HepG2 (cell line): ENCODE measurements around the gene TAOK3. TPM values are rescaled to one million over a fixed set of nuclear protein-coding genes. Genes with fewer than 3 reads are reported as not detected.

Experiments used
- ARID2 ChIP-seq: sonication (generic); formaldehyde crosslinking; IDR thresholded peaks from 2 replicates; pipeline ENCODE4 v1.8.1; 2022; ENCODE audit warnings: mild to moderate bottlenecking, missing genetic modification reagents, borderline replicate concordance
- HOXA3 ChIP-seq: sonication (generic); formaldehyde crosslinking; IDR thresholded peaks from 2 replicates; pipeline ENCODE4 v1.5.0; 2020; ENCODE audit warnings: missing genetic modification reagents
- NR2F2 ChIP-seq: IDR thresholded peaks from 2 replicates; pipeline ENCODE4 v1.6.1; 2012; ENCODE audit warnings: low read depth, inconsistent platforms, borderline replicate concordance
- RBM39 ChIP-seq: fragments of 200-400 bp; formaldehyde crosslinking; IDR thresholded peaks from one replicate; pipeline ENCODE4 v1.6.1; 2018; ENCODE audit warnings: antibody characterized with exemption, mild to moderate bottlenecking, low read depth, low read length; ENCODE audit not compliant: poor library complexity, severe bottlenecking
- SUZ12 ChIP-seq: fragments of 150-350 bp; IDR thresholded peaks from 2 replicates; pipeline ENCODE4 v1.6.1; 2014; ENCODE audit warnings: low read depth, low read length
- ZNF451 ChIP-seq: sonication (generic); formaldehyde crosslinking; IDR thresholded peaks from 2 replicates; pipeline ENCODE4 v1.5.0; 2020; ENCODE audit warnings: mild to moderate bottlenecking, missing genetic modification reagents
- ZNF547 ChIP-seq: sonication (generic); formaldehyde crosslinking; IDR thresholded peaks from 2 replicates; pipeline ENCODE4 v1.5.1; 2020; ENCODE audit warnings: mild to moderate bottlenecking, missing genetic modification reagents
- ZNF563 ChIP-seq: sonication (generic); formaldehyde crosslinking; IDR thresholded peaks from 2 replicates; pipeline ENCODE4 v1.8.0; 2022; ENCODE audit warnings: mild to moderate bottlenecking, moderate library complexity, missing genetic modification reagents
- ZNF782 ChIP-seq: sonication (generic); formaldehyde crosslinking; IDR thresholded peaks from 2 replicates; pipeline ENCODE4 v1.4.0; 2020; ENCODE audit warnings: missing genetic modification reagents, mild to moderate bottlenecking, borderline replicate concordance
- ZNF83 ChIP-seq: sonication (generic); formaldehyde crosslinking; IDR thresholded peaks from 2 replicates; pipeline ENCODE4 v1.4.0; 2020; ENCODE audit warnings: missing genetic modification reagents, mild to moderate bottlenecking, borderline replicate concordance
- polyA plus RNA-seq, 8 experiments: library from polyadenylated mRNA; depleted of rRNA in 3 of 8; stranded (reverse) in 7 of 8; unstranded in 1 of 8; fragments of >200 nt; fragmentation: Illumina TruSeq in 4 of 8; extraction: Trizol in 4 of 8; gene quantifications; 2 replicates each; pipeline versions ENCODE4 v1.2.1 to v1.2.3, GENCODE V29; 2011 to 2016; ENCODE audit warnings: low read depth in 4 of 8, missing spikeins in 1 of 8, mixed read lengths in 1 of 8; ENCODE audit not compliant: insufficient read depth in 1 of 8
- total RNA-seq, 5 experiments: library from RNA; depleted of rRNA; stranded (reverse); fragments of >200 nt; fragmentation: Illumina TruSeq; extraction: Trizol; gene quantifications; 2 replicates each; pipeline ENCODE4 v1.2.3, GENCODE V29; 2016; ENCODE audit warnings: low read depth in 1 of 5
- TF ChIP-seq, protein P1 (sequence below): sonication (generic); formaldehyde crosslinking; IDR thresholded peaks from 2 replicates; pipeline ENCODE4 v1.5.0; 2020; ENCODE audit warnings: missing genetic modification reagents
- TF ChIP-seq, protein P2 (sequence below): IDR thresholded peaks from 2 replicates; pipeline ENCODE4 v1.6.1; 2016; ENCODE audit warnings: low read depth, borderline replicate concordance
- TF ChIP-seq, protein P3 (sequence below): sonication (generic); formaldehyde crosslinking; conservative IDR thresholded peaks from 2 replicates; pipeline ENCODE4 v1.4.0; 2020; ENCODE audit warnings: missing genetic modification reagents
- TF ChIP-seq, protein P4 (sequence below): fragments of 450-650 bp; IDR thresholded peaks from 2 replicates; pipeline ENCODE4 v1.6.1; 2017; ENCODE audit warnings: mild to moderate bottlenecking
- TF ChIP-seq, protein P5 (sequence below): sonication (generic); formaldehyde crosslinking; IDR thresholded peaks from 2 replicates; pipeline ENCODE4 v1.4.0; 2020; ENCODE audit warnings: missing genetic modification reagents

The TAOK3 gene
- total and polyA plus RNA-seq, 2 of the 13 experiments (the other 11 are each of a cell fraction or from before 2014, with no cell fraction given), result 10.4 to 12.3 TPM

DNA sequence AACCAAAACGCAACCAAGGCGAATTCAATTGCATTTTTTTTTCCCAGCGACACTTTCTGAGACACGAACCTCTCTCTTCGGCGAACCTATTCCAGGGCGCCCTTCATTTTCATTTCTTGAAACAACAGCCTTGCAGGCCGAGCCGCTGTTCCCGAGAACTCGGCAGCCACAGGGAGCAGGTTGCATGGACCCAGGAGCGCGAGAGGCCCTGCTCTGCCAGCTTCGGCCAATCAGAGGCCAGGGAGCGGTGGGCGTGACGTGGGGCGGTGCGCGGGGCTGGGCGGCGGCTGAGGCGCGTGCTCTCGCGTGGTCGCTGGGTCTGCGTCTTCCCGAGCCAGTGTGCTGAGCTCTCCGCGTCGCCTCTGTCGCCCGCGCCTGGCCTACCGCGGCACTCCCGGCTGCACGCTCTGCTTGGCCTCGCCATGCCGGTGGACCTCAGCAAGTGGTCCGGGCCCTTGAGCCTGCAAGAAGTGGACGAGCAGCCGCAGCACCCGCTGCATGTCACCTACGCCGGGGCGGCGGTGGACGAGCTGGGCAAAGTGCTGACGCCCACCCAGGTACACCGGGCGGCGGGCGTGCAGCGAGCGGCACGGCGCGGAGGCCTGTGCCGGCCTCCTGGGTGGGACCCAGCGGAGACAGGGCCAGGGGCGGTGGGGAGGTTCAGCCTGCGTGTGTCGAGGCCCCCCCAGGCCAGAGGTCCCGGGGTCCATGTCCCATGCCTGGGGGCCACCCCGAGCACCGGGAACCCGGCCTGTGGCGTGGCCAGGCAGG is 236.7 kb downstream of the TAOK3 start, which contains the start of gene PEBP1 (continued):
- TF ChIP-seq, protein P1, sequence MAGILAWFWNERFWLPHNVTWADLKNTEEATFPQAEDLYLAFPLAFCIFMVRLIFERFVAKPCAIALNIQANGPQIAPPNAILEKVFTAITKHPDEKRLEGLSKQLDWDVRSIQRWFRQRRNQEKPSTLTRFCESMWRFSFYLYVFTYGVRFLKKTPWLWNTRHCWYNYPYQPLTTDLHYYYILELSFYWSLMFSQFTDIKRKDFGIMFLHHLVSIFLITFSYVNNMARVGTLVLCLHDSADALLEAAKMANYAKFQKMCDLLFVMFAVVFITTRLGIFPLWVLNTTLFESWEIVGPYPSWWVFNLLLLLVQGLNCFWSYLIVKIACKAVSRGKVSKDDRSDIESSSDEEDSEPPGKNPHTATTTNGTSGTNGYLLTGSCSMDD (CRISPR knock-in tag), result no peak
- no peak; the same call in 1 of the 2 replicates for TF ChIP-seq NR2F2
- TF ChIP-seq ZNF451 (CRISPR knock-in tag), result peak; percentile 85
- TF ChIP-seq ARID2 (CRISPR knock-in tag), result peak; percentile 86; the same call in 1 of the 2 replicates
- TF ChIP-seq, protein P2, sequence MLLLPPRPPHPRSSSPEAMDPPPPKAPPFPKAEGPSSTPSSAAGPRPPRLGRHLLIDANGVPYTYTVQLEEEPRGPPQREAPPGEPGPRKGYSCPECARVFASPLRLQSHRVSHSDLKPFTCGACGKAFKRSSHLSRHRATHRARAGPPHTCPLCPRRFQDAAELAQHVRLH (CRISPR knock-in tag), result peak; percentile 84
- no peak for TF ChIP-seq RBM39
- TF ChIP-seq, protein P3, sequence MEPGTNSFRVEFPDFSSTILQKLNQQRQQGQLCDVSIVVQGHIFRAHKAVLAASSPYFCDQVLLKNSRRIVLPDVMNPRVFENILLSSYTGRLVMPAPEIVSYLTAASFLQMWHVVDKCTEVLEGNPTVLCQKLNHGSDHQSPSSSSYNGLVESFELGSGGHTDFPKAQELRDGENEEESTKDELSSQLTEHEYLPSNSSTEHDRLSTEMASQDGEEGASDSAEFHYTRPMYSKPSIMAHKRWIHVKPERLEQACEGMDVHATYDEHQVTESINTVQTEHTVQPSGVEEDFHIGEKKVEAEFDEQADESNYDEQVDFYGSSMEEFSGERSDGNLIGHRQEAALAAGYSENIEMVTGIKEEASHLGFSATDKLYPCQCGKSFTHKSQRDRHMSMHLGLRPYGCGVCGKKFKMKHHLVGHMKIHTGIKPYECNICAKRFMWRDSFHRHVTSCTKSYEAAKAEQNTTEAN (CRISPR knock-in tag), result peak; percentile 91; the same call in 1 of the 2 replicates
- TF ChIP-seq ZNF782 (CRISPR knock-in tag), result peak; percentile 93; the same call in 1 of the 2 replicates
- peak; percentile 66 for TF ChIP-seq ZNF547 (CRISPR knock-in tag)
- TF ChIP-seq ZNF563 (CRISPR knock-in tag), result no peak; the same call in 1 of the 2 replicates
- TF ChIP-seq, protein P4, sequence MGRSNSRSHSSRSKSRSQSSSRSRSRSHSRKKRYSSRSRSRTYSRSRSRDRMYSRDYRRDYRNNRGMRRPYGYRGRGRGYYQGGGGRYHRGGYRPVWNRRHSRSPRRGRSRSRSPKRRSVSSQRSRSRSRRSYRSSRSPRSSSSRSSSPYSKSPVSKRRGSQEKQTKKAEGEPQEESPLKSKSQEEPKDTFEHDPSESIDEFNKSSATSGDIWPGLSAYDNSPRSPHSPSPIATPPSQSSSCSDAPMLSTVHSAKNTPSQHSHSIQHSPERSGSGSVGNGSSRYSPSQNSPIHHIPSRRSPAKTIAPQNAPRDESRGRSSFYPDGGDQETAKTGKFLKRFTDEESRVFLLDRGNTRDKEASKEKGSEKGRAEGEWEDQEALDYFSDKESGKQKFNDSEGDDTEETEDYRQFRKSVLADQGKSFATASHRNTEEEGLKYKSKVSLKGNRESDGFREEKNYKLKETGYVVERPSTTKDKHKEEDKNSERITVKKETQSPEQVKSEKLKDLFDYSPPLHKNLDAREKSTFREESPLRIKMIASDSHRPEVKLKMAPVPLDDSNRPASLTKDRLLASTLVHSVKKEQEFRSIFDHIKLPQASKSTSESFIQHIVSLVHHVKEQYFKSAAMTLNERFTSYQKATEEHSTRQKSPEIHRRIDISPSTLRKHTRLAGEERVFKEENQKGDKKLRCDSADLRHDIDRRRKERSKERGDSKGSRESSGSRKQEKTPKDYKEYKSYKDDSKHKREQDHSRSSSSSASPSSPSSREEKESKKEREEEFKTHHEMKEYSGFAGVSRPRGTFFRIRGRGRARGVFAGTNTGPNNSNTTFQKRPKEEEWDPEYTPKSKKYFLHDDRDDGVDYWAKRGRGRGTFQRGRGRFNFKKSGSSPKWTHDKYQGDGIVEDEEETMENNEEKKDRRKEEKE, result no peak
- TF ChIP-seq ZNF83 (CRISPR knock-in tag), result peak; percentile 58; the same call in 1 of the 2 replicates
- TF ChIP-seq HOXA3, result peak; percentile 88
- no peak for TF ChIP-seq SUZ12
- TF ChIP-seq, protein P5, sequence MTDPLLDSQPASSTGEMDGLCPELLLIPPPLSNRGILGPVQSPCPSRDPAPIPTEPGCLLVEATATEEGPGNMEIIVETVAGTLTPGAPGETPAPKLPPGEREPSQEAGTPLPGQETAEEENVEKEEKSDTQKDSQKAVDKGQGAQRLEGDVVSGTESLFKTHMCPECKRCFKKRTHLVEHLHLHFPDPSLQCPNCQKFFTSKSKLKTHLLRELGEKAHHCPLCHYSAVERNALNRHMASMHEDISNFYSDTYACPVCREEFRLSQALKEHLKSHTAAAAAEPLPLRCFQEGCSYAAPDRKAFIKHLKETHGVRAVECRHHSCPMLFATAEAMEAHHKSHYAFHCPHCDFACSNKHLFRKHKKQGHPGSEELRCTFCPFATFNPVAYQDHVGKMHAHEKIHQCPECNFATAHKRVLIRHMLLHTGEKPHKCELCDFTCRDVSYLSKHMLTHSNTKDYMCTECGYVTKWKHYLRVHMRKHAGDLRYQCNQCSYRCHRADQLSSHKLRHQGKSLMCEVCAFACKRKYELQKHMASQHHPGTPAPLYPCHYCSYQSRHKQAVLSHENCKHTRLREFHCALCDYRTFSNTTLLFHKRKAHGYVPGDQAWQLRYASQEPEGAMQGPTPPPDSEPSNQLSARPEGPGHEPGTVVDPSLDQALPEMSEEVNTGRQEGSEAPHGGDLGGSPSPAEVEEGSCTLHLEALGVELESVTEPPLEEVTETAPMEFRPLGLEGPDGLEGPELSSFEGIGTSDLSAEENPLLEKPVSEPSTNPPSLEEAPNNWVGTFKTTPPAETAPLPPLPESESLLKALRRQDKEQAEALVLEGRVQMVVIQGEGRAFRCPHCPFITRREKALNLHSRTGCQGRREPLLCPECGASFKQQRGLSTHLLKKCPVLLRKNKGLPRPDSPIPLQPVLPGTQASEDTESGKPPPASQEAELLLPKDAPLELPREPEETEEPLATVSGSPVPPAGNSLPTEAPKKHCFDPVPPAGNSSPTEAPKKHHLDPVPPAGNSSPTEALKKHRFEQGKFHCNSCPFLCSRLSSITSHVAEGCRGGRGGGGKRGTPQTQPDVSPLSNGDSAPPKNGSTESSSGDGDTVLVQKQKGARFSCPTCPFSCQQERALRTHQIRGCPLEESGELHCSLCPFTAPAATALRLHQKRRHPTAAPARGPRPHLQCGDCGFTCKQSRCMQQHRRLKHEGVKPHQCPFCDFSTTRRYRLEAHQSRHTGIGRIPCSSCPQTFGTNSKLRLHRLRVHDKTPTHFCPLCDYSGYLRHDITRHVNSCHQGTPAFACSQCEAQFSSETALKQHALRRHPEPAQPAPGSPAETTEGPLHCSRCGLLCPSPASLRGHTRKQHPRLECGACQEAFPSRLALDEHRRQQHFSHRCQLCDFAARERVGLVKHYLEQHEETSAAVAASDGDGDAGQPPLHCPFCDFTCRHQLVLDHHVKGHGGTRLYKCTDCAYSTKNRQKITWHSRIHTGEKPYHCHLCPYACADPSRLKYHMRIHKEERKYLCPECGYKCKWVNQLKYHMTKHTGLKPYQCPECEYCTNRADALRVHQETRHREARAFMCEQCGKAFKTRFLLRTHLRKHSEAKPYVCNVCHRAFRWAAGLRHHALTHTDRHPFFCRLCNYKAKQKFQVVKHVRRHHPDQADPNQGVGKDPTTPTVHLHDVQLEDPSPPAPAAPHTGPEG (CRISPR knock-in tag), result peak; percentile 90
